HUES64 (cell line): ENCODE data around the gene MALL.
"Not testable (repeated sequence)": the region's sequence is repeated elsewhere in the genome, so short reads cannot be mapped to it uniquely, and the experiment has no call there.

Experiments used
- H3K27ac ChIP-seq: 2 replicates; pipeline ENCODE4 v1.7.0; 2013; ENCODE audit warnings: low read depth, low read length, inconsistent platforms
- H3K27me3 ChIP-seq: 2 replicates; pipeline ENCODE4 v1.6.1; 2013; ENCODE audit warnings: mild to moderate bottlenecking, low read length; ENCODE audit not compliant: insufficient read depth
- H3K36me3 ChIP-seq: 2 replicates; pipeline ENCODE4 v1.6.1; 2013; ENCODE audit warnings: mild to moderate bottlenecking, low read length; ENCODE audit not compliant: insufficient read depth
- H3K4me1 ChIP-seq: 2 replicates; pipeline ENCODE4 v1.6.1; 2013; ENCODE audit warnings: mild to moderate bottlenecking, low read length, moderate library complexity; ENCODE audit not compliant: insufficient read depth
- H3K4me3 ChIP-seq: 2 replicates; pipeline ENCODE4 v1.5.1; 2013; ENCODE audit warnings: mild to moderate bottlenecking, low read length, moderate library complexity
- H3K9ac ChIP-seq: 2 replicates; pipeline ENCODE4 v1.6.1; 2013; ENCODE audit warnings: mild to moderate bottlenecking, low read depth, low read length
- H3K9me3 ChIP-seq: 2 replicates; pipeline ENCODE4 v1.6.1; 2013; ENCODE audit warnings: low read depth, low read length; ENCODE audit not compliant: insufficient read depth
- WGBS: fragments of 150-250, 120-280 bp; methylation state at CpG from one replicate; pipeline ENCODE4 v1.1.7; 2013; ENCODE audit warnings: missing lambda C conversion rate; 5-methylcytosine and 5-hydroxymethylcytosine counted together

Gene MALL

GRCh38 chr2:110047225-110047624, 68.4 kb downstream of the MALL start:
- H3K27ac ChIP-seq, H3K4me3 ChIP-seq, H3K27me3 ChIP-seq, H3K36me3 ChIP-seq, H3K9ac ChIP-seq, H3K9me3 ChIP-seq, H3K4me1 ChIP-seq: not testable (repeated sequence)
- WGBS = no CpG with 5 or more reads among the region's 4 CpGs

GRCh38 chr2:110041941-110042660, 73.5 kb downstream of the MALL start:
- H3K9me3 ChIP-seq, H3K4me1 ChIP-seq, H3K27ac ChIP-seq, H3K36me3 ChIP-seq, H3K9ac ChIP-seq, H3K4me3 ChIP-seq, H3K27me3 ChIP-seq: not testable (repeated sequence)
- 91% methylated on average over 2 of the region's 10 CpGs for WGBS

- not testable (repeated sequence) for H3K4me1 ChIP-seq, H3K9me3 ChIP-seq, H3K9ac ChIP-seq, H3K36me3 ChIP-seq, H3K27ac ChIP-seq, H3K4me3 ChIP-seq, H3K27me3 ChIP-seq
- WGBS = no CpG with 5 or more reads among the region's 9 CpGs
Measured at GRCh38 chr2:110037336-110037735, 78.3 kb downstream of the MALL start.

- no CpG with 5 or more reads among the region's 6 CpGs for WGBS
- H3K4me1 ChIP-seq, H3K36me3 ChIP-seq, H3K4me3 ChIP-seq, H3K27ac ChIP-seq, H3K9me3 ChIP-seq, H3K27me3 ChIP-seq, H3K9ac ChIP-seq: not testable (repeated sequence)
Measured at GRCh38 chr2:110035384-110035783, 80.2 kb downstream of the MALL start.

- not testable (repeated sequence) for H3K36me3 ChIP-seq, H3K9me3 ChIP-seq, H3K4me3 ChIP-seq, H3K27me3 ChIP-seq, H3K9ac ChIP-seq, H3K4me1 ChIP-seq, H3K27ac ChIP-seq
- 91% methylated on average over 9 of the region's 10 CpGs for WGBS
Measured at GRCh38 chr2:110034935-110035334, 80.7 kb downstream of the MALL start.
